H9 (cell line): Measurements from ENCODE around the gene MTCP1. TPM values are rescaled to one million over a fixed set of nuclear protein-coding genes. Genes with fewer than 3 reads are reported as not detected.

ENCODE experiments used
- DNase-seq: peaks from one replicate; pipeline ENCODE4 v3.0.0-alpha.2; 2017
- H2AFZ ChIP-seq: one replicate; pipeline ENCODE4 v1.6.1; 2013; ENCODE audit warnings: mild to moderate bottlenecking, low read length, control low read depth, moderate library complexity
- H2AK5ac ChIP-seq: 2 replicates; pipeline ENCODE4 v1.6.1; 2013; ENCODE audit warnings: low read length, control low read depth, mixed read lengths; ENCODE audit not compliant: insufficient read length
- H2BK120ac ChIP-seq: one replicate; pipeline ENCODE4 v1.6.1; 2013; ENCODE audit warnings: low read depth, mild to moderate bottlenecking, low read length, control low read depth, inconsistent platforms; ENCODE audit not compliant: poor library complexity, severe bottlenecking
- H2BK12ac ChIP-seq: 2 replicates; pipeline ENCODE4 v1.6.1; 2013; ENCODE audit warnings: low read length, control low read depth, mixed read lengths, low read depth; ENCODE audit not compliant: insufficient read length
- H2BK15ac ChIP-seq: 2 replicates; pipeline ENCODE4 v1.6.1; 2013; ENCODE audit warnings: low read depth, low read length, control low read depth
- H2BK20ac ChIP-seq: one replicate; pipeline ENCODE4 v1.6.1; 2013; ENCODE audit warnings: low read depth, mild to moderate bottlenecking, low read length, control low read depth, inconsistent platforms; ENCODE audit not compliant: poor library complexity, severe bottlenecking
- H2BK5ac ChIP-seq: 2 replicates; pipeline ENCODE4 v1.6.1; 2013; ENCODE audit warnings: low read length, control low read depth, mixed read lengths; ENCODE audit not compliant: insufficient read length
- H3K14ac ChIP-seq: 2 replicates; pipeline ENCODE4 v1.6.1; 2013; ENCODE audit warnings: low read length, control low read depth; ENCODE audit not compliant: insufficient read depth
- H3K18ac ChIP-seq: 2 replicates; pipeline ENCODE4 v1.6.1; 2013; ENCODE audit warnings: low read depth, mild to moderate bottlenecking, mixed read lengths, low read length, control low read depth; ENCODE audit not compliant: insufficient read length
- H3K23ac ChIP-seq: 2 replicates; pipeline ENCODE4 v1.6.1; 2013; ENCODE audit warnings: low read length, control low read depth, mixed read lengths, low read depth; ENCODE audit not compliant: insufficient read length
- H3K23me2 ChIP-seq: 2 replicates; pipeline ENCODE4 v1.6.1; 2013; ENCODE audit warnings: low read depth, mild to moderate bottlenecking, mixed read lengths, low read length, control low read depth; ENCODE audit not compliant: insufficient read length, poor library complexity, severe bottlenecking
- H3K27ac ChIP-seq: 2 replicates; pipeline ENCODE4 v1.5.1; 2013; ENCODE audit warnings: low read length, control low read depth, mixed read lengths, low read depth; ENCODE audit not compliant: insufficient read length
- H3K27me3 ChIP-seq: 2 replicates; pipeline ENCODE4 v1.6.1; 2013; ENCODE audit warnings: low read length, control low read depth, inconsistent platforms; ENCODE audit not compliant: insufficient read depth
- H3K4ac ChIP-seq: 2 replicates; pipeline ENCODE4 v1.6.1; 2013; ENCODE audit warnings: low read depth, mild to moderate bottlenecking, control low read depth, inconsistent platforms, low read length, moderate library complexity
- H3K4me1 ChIP-seq: 2 replicates; pipeline ENCODE4 v1.6.1; 2013; ENCODE audit warnings: low read length, control low read depth, inconsistent platforms; ENCODE audit not compliant: insufficient read depth
- H3K4me2 ChIP-seq: 2 replicates; pipeline ENCODE4 v1.6.1; 2013; ENCODE audit warnings: low read length, control low read depth, mixed read lengths; ENCODE audit not compliant: insufficient read length, insufficient read depth
- H3K56ac ChIP-seq: 2 replicates; pipeline ENCODE4 v1.6.1; 2013; ENCODE audit warnings: low read depth, mild to moderate bottlenecking, mixed read lengths, low read length, control low read depth; ENCODE audit not compliant: insufficient read length
- H3K79me1 ChIP-seq: 2 replicates; pipeline ENCODE4 v1.6.1; 2013; ENCODE audit warnings: low read depth, mild to moderate bottlenecking, moderate library complexity, low read length, control low read depth, inconsistent platforms; ENCODE audit not compliant: insufficient read depth, poor library complexity, severe bottlenecking
- H3K79me2 ChIP-seq: 2 replicates; pipeline ENCODE4 v1.6.1; 2013; ENCODE audit warnings: low read length, control low read depth, inconsistent platforms; ENCODE audit not compliant: insufficient read depth
- H3K9ac ChIP-seq: 2 replicates; pipeline ENCODE4 v1.6.1; 2013; ENCODE audit warnings: low read length, control low read depth, mixed read lengths; ENCODE audit not compliant: insufficient read length; ENCODE audit errors: extremely low read depth
- H3K9me3 ChIP-seq: one replicate; pipeline ENCODE4 v1.6.1; 2013; ENCODE audit warnings: low read depth, low read length, inconsistent platforms; ENCODE audit not compliant: control insufficient read depth
- H3T11ph ChIP-seq: one replicate; pipeline ENCODE4 v1.6.1; 2013; ENCODE audit warnings: mild to moderate bottlenecking, low read length, control low read depth, inconsistent platforms
- H4K20me1 ChIP-seq: one replicate; pipeline ENCODE4 v1.6.1; 2013; ENCODE audit not compliant: control insufficient read depth, insufficient read length, insufficient read depth
- H4K5ac ChIP-seq: 2 replicates; pipeline ENCODE4 v1.6.1; 2013; ENCODE audit warnings: low read depth, mild to moderate bottlenecking, mixed read lengths, low read length, control low read depth; ENCODE audit not compliant: insufficient read length
- H4K8ac ChIP-seq: replicated peaks from 2 replicates; pipeline ENCODE4 v1.6.1; 2013; ENCODE audit warnings: low read length, control low read depth, mixed read lengths, low read depth; ENCODE audit not compliant: insufficient read length
- H4K91ac ChIP-seq: 2 replicates; pipeline ENCODE4 v1.6.1; 2013; ENCODE audit warnings: low read depth, mild to moderate bottlenecking, moderate library complexity, mixed read lengths, low read length, control low read depth; ENCODE audit not compliant: insufficient read length
- H3K27ac Mint-ChIP-seq, 3 experiments: 2 replicates in 2 of 3; 3 replicates in 1 of 3; pipeline ENCODE4 v1.8.0; 2020 to 2021; ENCODE audit warnings: mixed read lengths in 3 of 3, mild to moderate bottlenecking in 1 of 3, moderate library complexity in 1 of 3
- H3K27me3 Mint-ChIP-seq: 2 replicates; pipeline ENCODE4 v1.8.0; 2021; ENCODE audit warnings: low read depth, mild to moderate bottlenecking, moderate library complexity, mixed read lengths
- H3K36me3 Mint-ChIP-seq, 3 experiments: 2 replicates in 2 of 3; 3 replicates in 1 of 3; pipeline ENCODE4 v1.8.0; 2020 to 2021; ENCODE audit warnings: low read depth in 3 of 3, mixed read lengths in 3 of 3; ENCODE audit not compliant: insufficient read depth in 1 of 3
- H3K4me1 Mint-ChIP-seq, 2 experiments: 2 replicates each; pipeline ENCODE4 v1.8.0; 2020; ENCODE audit warnings: mixed read lengths in 2 of 2
- H3K4me3 Mint-ChIP-seq, 2 experiments: 2 replicates in 1 of 2; 3 replicates in 1 of 2; pipeline ENCODE4 v1.8.0; 2020 to 2021; ENCODE audit warnings: mild to moderate bottlenecking in 2 of 2, mixed read lengths in 2 of 2, moderate library complexity in 1 of 2
- H3K9me3 Mint-ChIP-seq, 2 experiments: 2 replicates in 1 of 2; 3 replicates in 1 of 2; pipeline ENCODE4 v1.8.0; 2020; ENCODE audit warnings: mild to moderate bottlenecking in 2 of 2, mixed read lengths in 2 of 2, moderate library complexity in 1 of 2
- WGBS: extraction: QIAGEN DNeasy Blood & Tissue Kit; methylation state at CpG from one replicate; pipeline ENCODE4 v1.1.7; 2013; ENCODE audit warnings: missing lambda C conversion rate, low lambda C conversion rate, mixed read lengths; ENCODE audit not compliant: insufficient read length; ENCODE audit errors: extremely low coverage; 5-methylcytosine and 5-hydroxymethylcytosine counted together
- total RNA-seq: library from RNA; stranded (reverse); gene quantifications from 2 replicates; pipeline ENCODE4 v1.2.1, GENCODE V29; 2021
- TF ChIP-seq, protein P1 (sequence below): fragments of 200-600 bp; sonication (generic); conservative IDR thresholded peaks from 3 replicates; pipeline ENCODE4 v1.8.0; 2021; ENCODE audit warnings: antibody characterized with exemption, mild to moderate bottlenecking

MTCP1 gene
- total RNA-seq, 1 experiment from 2014 or later = 21.4 TPM

DNA sequence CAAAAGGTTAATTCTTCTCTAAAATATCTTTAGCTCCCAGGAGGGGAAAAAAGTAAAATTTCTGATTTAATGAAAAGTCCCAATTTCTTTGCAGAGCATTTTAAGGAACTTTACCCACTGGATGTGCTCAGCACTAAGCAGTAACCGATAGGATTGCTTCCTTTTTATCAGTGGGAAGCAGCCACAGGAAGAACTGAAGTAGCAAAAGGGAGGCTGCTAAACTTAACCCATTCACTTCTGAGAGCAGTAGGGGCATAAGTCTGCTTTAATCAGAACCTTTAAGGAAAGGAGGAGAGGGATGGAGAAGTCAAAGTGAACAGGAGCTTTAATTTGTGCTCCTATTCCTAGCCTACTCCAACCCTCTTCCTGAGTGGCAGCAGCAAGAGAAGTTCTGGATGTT is 48.4 kb downstream of the MTCP1 start, which contains the start of gene F8:
TSS of gene F8 (minus strand) at position 139 of the 400 bp plus-strand sequence. CDS start 171 bp downstream, outside the sequence.
- H3K4me3 Mint-ChIP-seq = no peak within 1 kb of the TSS
- Histone ChIP-seq H3K9ac (no peak within 1 kb of the TSS), H3K27ac (no peak within 1 kb of the TSS), H3K4me2 (no peak within 1 kb of the TSS), H2BK20ac (no peak within 1 kb of the TSS), H4K91ac (no peak within 1 kb of the TSS), H2BK15ac (no peak within 1 kb of the TSS), H3K4ac (no peak within 1 kb of the TSS), H3K79me2 (no peaks in the 10 kb centered on the region), H4K20me1 (no peaks in the 10 kb centered on the region), H4K5ac (no peak within 1 kb of the TSS), H2BK5ac (no peak within 1 kb of the TSS), H3T11ph (no peak within 1 kb of the TSS), H2BK120ac (no peak within 1 kb of the TSS), H3K79me1 (no peaks in the 10 kb centered on the region), H2AK5ac (no peak within 1 kb of the TSS), H3K23me2 (no peaks in the 10 kb centered on the region), H3K23ac (no peak within 1 kb of the TSS), H3K56ac (no peak within 1 kb of the TSS), H2AFZ (no peak within 1 kb of the TSS), H3K14ac (no peak within 1 kb of the TSS), H4K8ac (no peak within 1 kb of the TSS), H3K9me3 (peaks cover 29% of the 10 kb centered on the region), H3K18ac (no peak within 1 kb of the TSS), H2BK12ac (no peak within 1 kb of the TSS), H3K4me1 (no peaks in the 10 kb centered on the region), H3K27me3 (no peaks in the 10 kb centered on the region)
- DNase-seq = no peak
- TF ChIP-seq, protein P1, sequence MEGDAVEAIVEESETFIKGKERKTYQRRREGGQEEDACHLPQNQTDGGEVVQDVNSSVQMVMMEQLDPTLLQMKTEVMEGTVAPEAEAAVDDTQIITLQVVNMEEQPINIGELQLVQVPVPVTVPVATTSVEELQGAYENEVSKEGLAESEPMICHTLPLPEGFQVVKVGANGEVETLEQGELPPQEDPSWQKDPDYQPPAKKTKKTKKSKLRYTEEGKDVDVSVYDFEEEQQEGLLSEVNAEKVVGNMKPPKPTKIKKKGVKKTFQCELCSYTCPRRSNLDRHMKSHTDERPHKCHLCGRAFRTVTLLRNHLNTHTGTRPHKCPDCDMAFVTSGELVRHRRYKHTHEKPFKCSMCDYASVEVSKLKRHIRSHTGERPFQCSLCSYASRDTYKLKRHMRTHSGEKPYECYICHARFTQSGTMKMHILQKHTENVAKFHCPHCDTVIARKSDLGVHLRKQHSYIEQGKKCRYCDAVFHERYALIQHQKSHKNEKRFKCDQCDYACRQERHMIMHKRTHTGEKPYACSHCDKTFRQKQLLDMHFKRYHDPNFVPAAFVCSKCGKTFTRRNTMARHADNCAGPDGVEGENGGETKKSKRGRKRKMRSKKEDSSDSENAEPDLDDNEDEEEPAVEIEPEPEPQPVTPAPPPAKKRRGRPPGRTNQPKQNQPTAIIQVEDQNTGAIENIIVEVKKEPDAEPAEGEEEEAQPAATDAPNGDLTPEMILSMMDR = no peak
- H3K27me3 Mint-ChIP-seq = no peaks in the 10 kb centered on the region
- H3K9me3 Mint-ChIP-seq = peaks cover 45 to 46% of the 10 kb centered on the region in 2 experiments
- no peak within 1 kb of the TSS; a peak in 1 of 7 replicates for H3K27ac Mint-ChIP-seq
- H3K36me3 Mint-ChIP-seq = peaks cover 0 to 7% (median 3%) of the 10 kb centered on the region in 3 experiments; a peak in 2 of 7 replicates
- H3K4me1 Mint-ChIP-seq = peaks cover 3 to 4% of the 10 kb centered on the region in 2 experiments
- no CpG with 5 or more reads among the region's 1 CpG for WGBS
